Measurements from ENCODE around the gene PPFIBP2.

DNA sequence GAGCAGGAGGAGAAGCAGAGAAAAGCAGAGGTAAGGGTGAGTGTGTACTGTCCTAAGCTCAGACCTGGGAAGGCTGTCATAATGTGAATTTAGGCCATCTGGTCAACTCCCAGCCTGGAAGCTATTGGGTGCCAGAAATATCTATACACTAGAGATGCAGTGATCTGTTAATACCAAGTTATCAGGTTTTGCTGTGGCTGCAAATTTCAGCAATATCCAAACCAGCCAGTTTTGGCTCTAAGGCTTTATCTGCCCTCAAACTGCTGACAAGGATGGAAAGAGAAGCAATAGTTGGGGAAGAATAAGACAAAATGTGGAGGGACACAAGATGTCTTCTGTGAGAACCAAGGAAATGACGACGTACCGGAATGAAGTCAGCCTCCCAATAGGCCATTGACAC is 96.6 kb downstream of the PPFIBP2 start:
- TF ChIP-seq ZFP3 (CRISPR knock-in tag; IDR thresholded peaks at IDR 0.05) (no peak), ESRRG (CRISPR knock-in tag; IDR thresholded peaks at IDR 0.05) (no peak), TCF4 (CRISPR knock-in tag; IDR thresholded peaks at IDR 0.05; ENCODE audit: borderline replicate concordance) (no peak)

All from SK-N-SH treated with all-trans-retinoic acid at 6 μM for 48 hours (cell line).